Cardiac muscle cell (in vitro differentiated cells and primary cell): ENCODE results near the gene MPP1. TPM values are rescaled to one million over a fixed set of nuclear protein-coding genes. Genes with fewer than 3 reads are reported as not detected.

Source experiments
- DNase-seq, 2 donors: peaks; one replicate each; pipeline versions ENCODE4 v3.0.0 to v3.0.0-alpha.2; 2010 to 2017; ENCODE audit warnings: low read depth in 1 of 2, low spot score in 1 of 2
- H3K27ac ChIP-seq: fragments of 200-600 bp; sonication (generic); 2 replicates; pipeline ENCODE4 v1.5.1; 2016
- H3K27me3 ChIP-seq: fragments of 200-600 bp; sonication (generic); 2 replicates; pipeline ENCODE4 v1.6.0; 2016; ENCODE audit warnings: control low read depth
- H3K36me3 ChIP-seq: fragments of 200-600 bp; sonication (generic); 2 replicates; pipeline ENCODE4 v1.5.1; 2016; ENCODE audit warnings: control low read depth
- H3K4me1 ChIP-seq: fragments of 200-600 bp; sonication (generic); 2 replicates; pipeline ENCODE4 v1.8.1; 2017; ENCODE audit warnings: low read depth, mild to moderate bottlenecking, mixed run types
- H3K4me3 ChIP-seq: fragments of 200-600 bp; sonication (generic); 2 replicates; pipeline ENCODE4 v1.5.1; 2016; ENCODE audit warnings: mild to moderate bottlenecking
- H3K9me3 ChIP-seq: fragments of 200-600 bp; sonication (generic); 2 replicates; pipeline ENCODE4 v1.5.1; 2017; ENCODE audit warnings: low read depth, mild to moderate bottlenecking, control low read depth
- CTCF ChIP-seq: IDR thresholded peaks from 2 replicates; pipeline ENCODE4 v1.5.1; 2012; ENCODE audit warnings: low read depth, mild to moderate bottlenecking, low read length
- polyA plus RNA-seq: library from polyadenylated mRNA; unstranded; fragments of >200 nt; fragmentation: Nextera tagmentation; extraction: Ambion mirVana; gene quantifications from 2 replicates; pipeline ENCODE4 v1.2.1, GENCODE V29; 2016
- total RNA-seq: library from RNA; depleted of rRNA; stranded (reverse); fragments of >200 nt; gene quantifications from 2 replicates; pipeline ENCODE4 v1.2.3, GENCODE V29; 2016

MPP1 gene
- total and polyA plus RNA-seq, 2 experiments from 2014 or later, result 22.5 to 28.5 TPM

- Histone ChIP-seq H3K9me3 (no peaks in the 10 kb centered on the region), H3K4me1 (no peaks in the 10 kb centered on the region), H3K4me3 (no peak overlapping the region), H3K36me3 (no peaks in the 10 kb centered on the region), H3K27me3 (no peaks in the 10 kb centered on the region), H3K27ac (no peak overlapping the region)
- TF ChIP-seq CTCF, result no peak
- DNase-seq, result peak in 1 of 2 donors; percentile 84
Observed at GRCh38 chrX:154734061-154734781, 71.1 kb downstream of the MPP1 start.

GRCh38 chrX:154733066-154733425, 72.2 kb downstream of the MPP1 start:
- Histone ChIP-seq H3K36me3 (no peaks in the 10 kb centered on the region), H3K4me1 (no peaks in the 10 kb centered on the region), H3K4me3 (no peak overlapping the region), H3K27me3 (no peaks in the 10 kb centered on the region), H3K9me3 (no peaks in the 10 kb centered on the region), H3K27ac (no peak overlapping the region)
- DNase-seq, result no peak
- TF ChIP-seq CTCF, result no peak

- no peak for TF ChIP-seq CTCF
- Histone ChIP-seq H3K27ac (no peak overlapping the region), H3K4me1 (no peaks in the 10 kb centered on the region), H3K36me3 (no peaks in the 10 kb centered on the region), H3K4me3 (no peak overlapping the region), H3K27me3 (no peaks in the 10 kb centered on the region), H3K9me3 (no peaks in the 10 kb centered on the region)
- peak in 1 of 2 donors; percentile 39 for DNase-seq
Observed at GRCh38 chrX:154732421-154733065, 72.7 kb downstream of the MPP1 start.

- Histone ChIP-seq H3K27me3 (no peaks in the 10 kb centered on the region), H3K4me3 (no peak overlapping the region), H3K4me1 (no peaks in the 10 kb centered on the region), H3K36me3 (no peaks in the 10 kb centered on the region), H3K27ac (no peak overlapping the region), H3K9me3 (no peaks in the 10 kb centered on the region)
- peak in 1 of 2 donors; percentile 65 for DNase-seq
- no peak for TF ChIP-seq CTCF
Observed at GRCh38 chrX:154731881-154732280, 73.4 kb downstream of the MPP1 start.

- Histone ChIP-seq H3K27me3 (no peaks in the 10 kb centered on the region), H3K36me3 (no peaks in the 10 kb centered on the region), H3K9me3 (no peaks in the 10 kb centered on the region), H3K27ac (no peak overlapping the region), H3K4me1 (no peaks in the 10 kb centered on the region), H3K4me3 (no peak overlapping the region)
- DNase-seq, result no peak
- TF ChIP-seq CTCF, result no peak
Observed at GRCh38 chrX:154731184-154731583, 74.1 kb downstream of the MPP1 start.
